Esophagus squamous epithelium (tissue), 5 donors: ENCODE data around the gene PANX2. TPM values are rescaled to one million over a fixed set of nuclear protein-coding genes. Genes with fewer than 3 reads are reported as not detected.
A peak's percentile ranks its signal among the peaks of the same experiment; 100 is the strongest.

ENCODE experiments used
- DNase-seq: peaks from one replicate; lab custom pipeline; 2025; lab: John Stamatoyannopoulos, UW
- H3K27ac ChIP-seq, 4 donors: fragments of 200-600 bp; sonication (generic); one replicate each; pipeline ENCODE4 v1.5.1; 2016 to 2019; ENCODE audit warnings: mild to moderate bottlenecking in 1 of 4
- H3K27me3 ChIP-seq, 4 donors: fragments of 200-600 bp; sonication (generic); 1 replicate in 3 of 4; 2 replicates in 1 of 4; pipeline versions ENCODE4 v1.5.1 to v1.6.0; 2017 to 2021; ENCODE audit warnings: antibody characterized with exemption in 1 of 4
- H3K36me3 ChIP-seq, 3 donors: fragments of 200-600 bp; sonication (generic); one replicate each; pipeline ENCODE4 v1.5.1; 2016 to 2019
- H3K4me1 ChIP-seq, 3 donors: fragments of 200-600 bp; sonication (generic); one replicate each; pipeline ENCODE4 v1.5.1; 2017 to 2019
- H3K4me3 ChIP-seq, 4 donors: fragments of 200-600 bp; sonication (generic); 1 replicate in 3 of 4; 2 replicates in 1 of 4; pipeline ENCODE4 v1.5.1; 2016 to 2019; ENCODE audit warnings: mild to moderate bottlenecking in 2 of 4, moderate library complexity in 1 of 4
- H3K9me3 ChIP-seq, 3 donors: fragments of 200-600 bp; sonication (generic); one replicate each; pipeline ENCODE4 v1.5.1; 2016 to 2019
- POLR2A ChIP-seq, 4 donors: fragments of 450-650 bp; IDR thresholded peaks; one replicate each; pipeline ENCODE4 v1.6.1; 2017; ENCODE audit warnings: antibody characterized with exemption in 4 of 4, mild to moderate bottlenecking in 4 of 4, moderate library complexity in 3 of 4
- WGBS, 2 donors: methylation state at CpG; one replicate each; pipeline ENCODE4 v1.1.5; 2018; 5-methylcytosine and 5-hydroxymethylcytosine counted together
- intact Hi-C: fragments of 100-400 bp; cut with DNase I; formaldehyde crosslinking; loops from one replicate; pipeline ENCODE4 v1.15.0; 2022
- total RNA-seq, 4 donors: library from RNA; depleted of rRNA; stranded (reverse); fragments of >200 nt; gene quantifications; one replicate each; pipeline ENCODE4 v1.1.0, GENCODE V29; 2016
- TF ChIP-seq, protein P1 (sequence below), 6 experiments: fragments of 450-650 bp in 4 of 6; fragments of 200-600 bp in 2 of 6; sonication (generic) in 2 of 6; IDR thresholded peaks; one replicate each; pipeline ENCODE4 v1.5.1; 2016 to 2019; ENCODE audit warnings: antibody characterized with exemption in 6 of 6, mild to moderate bottlenecking in 4 of 6, moderate library complexity in 4 of 6
- donor health status: DM: yes; HTN: yes; CAD: no.

The PANX2 gene
- total RNA-seq, 4 donors from 2014 or later = 1.6 to 4.5 (median 3.4) TPM

GRCh38 chr22:50207383-50208140 is 37.0 kb downstream of the PANX2 start:
- Histone ChIP-seq H3K36me3 (peaks cover 14 to 93% (median 29%) of the 10 kb centered on the region in 3 donors), H3K27me3 (no peaks in the 10 kb centered on the region), H3K9me3 (no peaks in the 10 kb centered on the region), H3K27ac (peak overlapping the region in 1 of 4 donors; percentile 61), H3K4me3 (no peak overlapping the region), H3K4me1 (peaks cover 0 to 54% (median 0%) of the 10 kb centered on the region in 3 donors)
- WGBS, 2 donors = 66 to 72% methylated on average over 6 to 11 of the region's 23 CpGs
- intact Hi-C loops = no loop called here
- DNase-seq = no peak
- TF ChIP-seq, protein P1, sequence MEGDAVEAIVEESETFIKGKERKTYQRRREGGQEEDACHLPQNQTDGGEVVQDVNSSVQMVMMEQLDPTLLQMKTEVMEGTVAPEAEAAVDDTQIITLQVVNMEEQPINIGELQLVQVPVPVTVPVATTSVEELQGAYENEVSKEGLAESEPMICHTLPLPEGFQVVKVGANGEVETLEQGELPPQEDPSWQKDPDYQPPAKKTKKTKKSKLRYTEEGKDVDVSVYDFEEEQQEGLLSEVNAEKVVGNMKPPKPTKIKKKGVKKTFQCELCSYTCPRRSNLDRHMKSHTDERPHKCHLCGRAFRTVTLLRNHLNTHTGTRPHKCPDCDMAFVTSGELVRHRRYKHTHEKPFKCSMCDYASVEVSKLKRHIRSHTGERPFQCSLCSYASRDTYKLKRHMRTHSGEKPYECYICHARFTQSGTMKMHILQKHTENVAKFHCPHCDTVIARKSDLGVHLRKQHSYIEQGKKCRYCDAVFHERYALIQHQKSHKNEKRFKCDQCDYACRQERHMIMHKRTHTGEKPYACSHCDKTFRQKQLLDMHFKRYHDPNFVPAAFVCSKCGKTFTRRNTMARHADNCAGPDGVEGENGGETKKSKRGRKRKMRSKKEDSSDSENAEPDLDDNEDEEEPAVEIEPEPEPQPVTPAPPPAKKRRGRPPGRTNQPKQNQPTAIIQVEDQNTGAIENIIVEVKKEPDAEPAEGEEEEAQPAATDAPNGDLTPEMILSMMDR (IDR thresholded peaks at IDR 0.05) = no peak
- no peak for TF ChIP-seq POLR2A (IDR thresholded peaks at IDR 0.05)

DNA sequence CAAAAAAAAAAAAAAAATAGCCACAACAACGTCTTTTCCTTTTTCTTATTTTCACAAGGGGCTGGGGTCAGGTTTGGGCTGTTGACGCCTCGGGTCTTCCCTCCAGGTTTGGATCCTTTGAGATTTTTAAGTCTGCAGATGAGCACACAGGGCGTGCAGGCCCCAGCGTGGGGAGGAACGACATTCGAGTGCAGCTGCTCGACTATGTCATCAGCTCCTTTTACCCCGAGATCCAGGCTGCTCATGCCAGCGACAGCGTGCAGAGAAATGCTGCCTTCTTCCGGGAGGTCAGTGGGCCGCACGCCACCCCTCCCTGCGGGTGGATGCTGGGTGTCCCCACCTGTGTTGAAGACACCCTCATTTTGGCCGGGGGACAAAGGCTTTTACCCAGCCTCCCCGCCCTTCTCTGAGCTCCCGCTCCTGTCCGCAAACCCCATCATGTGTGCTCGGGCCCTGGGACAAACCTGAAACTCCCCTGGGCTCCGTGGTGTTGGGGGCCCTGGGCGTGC is 38.0 kb downstream of the PANX2 start:
- Histone ChIP-seq H3K4me1 (peaks cover 0 to 49% (median 0%) of the 10 kb centered on the region in 3 donors), H3K27ac (no peak overlapping the region), H3K9me3 (no peaks in the 10 kb centered on the region), H3K27me3 (no peaks in the 10 kb centered on the region), H3K36me3 (peaks cover 14 to 95% (median 33%) of the 10 kb centered on the region in 3 donors), H3K4me3 (no peak overlapping the region)
- intact Hi-C loops = no loop called here
- 81 to 83% methylated on average over 9 of the region's 22 CpGs for WGBS, 2 donors
- no peak for DNase-seq
- TF ChIP-seq POLR2A (IDR thresholded peaks at IDR 0.05) = no peak
- TF ChIP-seq, protein P1 (IDR thresholded peaks at IDR 0.05) = no peak

DNA sequence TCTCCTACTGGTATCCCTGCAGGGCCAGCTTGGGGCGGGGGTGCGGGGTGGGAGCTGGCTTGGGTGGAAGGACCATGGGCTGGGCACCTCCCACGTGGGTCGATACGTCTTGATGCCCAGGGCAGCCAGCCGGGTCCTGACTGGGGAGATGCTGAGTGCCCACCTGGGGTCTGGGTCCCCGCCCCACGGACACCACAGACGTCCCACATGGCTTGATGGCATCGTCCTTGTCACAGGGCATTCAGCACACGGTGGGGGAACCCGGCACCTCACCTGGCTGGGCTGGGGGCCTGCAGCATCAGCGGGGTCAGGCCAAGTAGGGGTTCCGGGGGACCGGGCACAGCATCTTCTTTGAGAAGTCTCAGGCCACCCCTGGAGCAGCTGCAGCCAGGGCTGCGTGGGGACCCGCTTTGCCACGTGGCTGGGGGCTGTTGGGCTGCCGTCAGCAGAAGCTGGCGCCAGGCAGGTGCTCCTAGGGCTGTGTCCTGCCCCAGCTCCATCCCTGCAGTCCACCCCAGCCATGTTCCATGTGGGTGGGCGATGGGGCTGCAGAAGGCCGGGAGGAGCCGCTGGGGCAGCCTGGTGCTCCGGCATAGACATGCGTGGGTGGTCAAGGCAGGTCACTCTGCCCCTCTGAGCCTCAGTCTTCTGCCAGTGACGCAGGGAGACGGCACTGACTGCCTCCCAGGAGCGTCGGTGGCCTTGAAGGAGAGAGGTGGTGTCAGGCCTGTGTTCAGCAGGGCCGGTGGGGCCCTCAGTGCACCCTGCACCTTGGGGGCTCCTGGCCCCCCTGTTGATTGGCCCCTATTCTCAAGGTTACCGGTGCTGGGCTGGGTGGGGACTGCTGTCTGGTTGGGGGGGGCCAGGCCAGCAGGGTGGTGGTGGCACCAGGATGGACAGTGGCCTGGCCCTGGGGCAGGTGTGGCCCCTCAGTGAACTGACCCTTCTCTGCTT is 38.7 kb downstream of the PANX2 start:
- Histone ChIP-seq H3K27me3 (no peaks in the 10 kb centered on the region), H3K27ac (no peak overlapping the region), H3K4me1 (peaks cover 0 to 49% (median 0%) of the 10 kb centered on the region in 3 donors), H3K4me3 (no peak overlapping the region), H3K9me3 (no peaks in the 10 kb centered on the region), H3K36me3 (peaks cover 14 to 95% (median 33%) of the 10 kb centered on the region in 3 donors)
- DNase-seq = no peak
- no peak for TF ChIP-seq POLR2A (IDR thresholded peaks at IDR 0.05)
- TF ChIP-seq, protein P1 (IDR thresholded peaks at IDR 0.05) = no peak
- WGBS, 2 donors = 74% methylated on average over 9 of the region's 31 CpGs; no CpG with 5 or more reads in 1 of the 2 donors
- intact Hi-C loops = no loop called here

DNA sequence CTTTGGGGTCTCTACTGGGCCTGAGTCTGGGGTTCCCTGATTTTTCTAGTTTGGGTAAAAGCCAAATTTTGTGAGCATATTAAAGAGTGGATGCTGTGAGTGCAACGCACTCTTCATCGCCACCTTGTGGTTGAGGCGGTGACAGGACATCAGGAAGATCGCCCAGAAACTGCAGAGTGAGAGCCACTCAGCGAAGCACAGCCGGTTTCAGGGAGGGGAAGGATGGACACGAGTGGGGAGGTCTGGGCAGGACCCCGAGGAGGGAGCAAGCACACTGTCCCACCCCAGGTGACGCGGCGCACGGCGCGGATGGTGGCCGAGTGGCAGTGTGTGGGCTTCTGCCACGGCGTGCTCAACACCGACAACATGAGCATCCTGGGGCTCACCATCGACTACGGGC is 39.4 kb downstream of the PANX2 start:
- intact Hi-C loops = loop anchor here (5.0 to 10.0 kb wide), 2 partner anchors 58 to 285 kb away; no protein-coding TSS in a partner anchor
- WGBS, 2 donors = 14 to 67% methylated on average over 9 to 15 of the region's 20 CpGs
- no peaks in the 10 kb centered on the region for H3K27me3 ChIP-seq
- no peak overlapping the region for H3K27ac ChIP-seq
- TF ChIP-seq, protein P1 (IDR thresholded peaks at IDR 0.05) = peak; percentile 75 to 89 (median 84)
- no peak for TF ChIP-seq POLR2A (IDR thresholded peaks at IDR 0.05)
- H3K4me1 ChIP-seq = peaks cover 0 to 47% (median 0%) of the 10 kb centered on the region in 3 donors
- no peak for DNase-seq
- no peak overlapping the region for H3K4me3 ChIP-seq
- no peaks in the 10 kb centered on the region for H3K9me3 ChIP-seq
- peaks cover 14 to 95% (median 37%) of the 10 kb centered on the region in 3 donors for H3K36me3 ChIP-seq
